Vagina (tissue), 2 donors: ENCODE results near the gene PTPRK. TPM values are rescaled to one million over a fixed set of nuclear protein-coding genes. Genes with fewer than 3 reads are reported as not detected.

Experiments used
- DNase-seq, 2 donors: peaks; one replicate each; pipeline ENCODE4 v3.0.0-alpha.2; 2017; ENCODE audit errors: extremely low spot score in 2 of 2
- H3K27ac ChIP-seq: fragments of 200-600 bp; sonication (generic); one replicate; pipeline ENCODE4 v1.5.1; 2019
- H3K27me3 ChIP-seq: fragments of 200-600 bp; sonication (generic); one replicate; pipeline ENCODE4 v1.5.1; 2019
- H3K36me3 ChIP-seq, 2 donors: fragments of 200-600 bp; sonication (generic); one replicate each; pipeline ENCODE4 v1.5.1; 2017 to 2019
- H3K4me1 ChIP-seq: fragments of 200-600 bp; sonication (generic); one replicate; pipeline ENCODE4 v1.5.1; 2019
- H3K4me3 ChIP-seq, 2 donors: fragments of 200-600 bp; sonication (generic); 1 replicate in 1 of 2; 2 replicates in 1 of 2; pipeline ENCODE4 v1.5.1; 2016 to 2019
- H3K9me3 ChIP-seq: fragments of 200-600 bp; sonication (generic); one replicate; pipeline ENCODE4 v1.5.1; 2019
- CTCF ChIP-seq, 3 experiments: fragments of 450-650 bp in 2 of 3; fragments of 200-600 bp in 1 of 3; sonication (generic) in 1 of 3; IDR thresholded peaks; one replicate each; pipeline ENCODE4 v1.5.1; 2017 to 2019; ENCODE audit warnings: antibody characterized with exemption in 3 of 3, mild to moderate bottlenecking in 2 of 3, moderate library complexity in 2 of 3
- POLR2A ChIP-seq, 2 donors: fragments of 450-650 bp; IDR thresholded peaks; one replicate each; pipeline ENCODE4 v1.6.1; 2017; ENCODE audit warnings: antibody characterized with exemption in 2 of 2, mild to moderate bottlenecking in 2 of 2, moderate library complexity in 2 of 2
- POLR2AphosphoS5 ChIP-seq, 2 donors: sonication (generic); formaldehyde crosslinking; IDR thresholded peaks; one replicate each; pipeline ENCODE4 v1.9.0; 2017; ENCODE audit warnings: antibody characterized with exemption in 2 of 2, mild to moderate bottlenecking in 2 of 2, low read depth in 1 of 2; ENCODE audit not compliant: insufficient read depth in 1 of 2
- intact Hi-C: fragments of 100-400 bp; cut with DNase I; formaldehyde crosslinking; loops from one replicate; pipeline ENCODE4 v1.15.1; 2023
- total RNA-seq: library from RNA; depleted of rRNA; stranded (reverse); fragments of >200 nt; gene quantifications from one replicate; pipeline ENCODE4 v1.2.3, GENCODE V29; 2016

PTPRK gene
- total RNA-seq, 1 donor from 2014 or later, result 82.5 TPM

- no peaks in the 10 kb centered on the region for H3K9me3 ChIP-seq
- intact Hi-C loops, result no loop called here
- no peaks in the 10 kb centered on the region for H3K27me3 ChIP-seq
- no peak overlapping the region for H3K27ac ChIP-seq
- DNase-seq, result no peak
- H3K36me3 ChIP-seq, result no peaks in the 10 kb centered on the region
- no peak for TF ChIP-seq CTCF (IDR thresholded peaks at IDR 0.05)
- no peak for TF ChIP-seq POLR2AphosphoS5 (IDR thresholded peaks at IDR 0.05; ENCODE audit: insufficient read depth in 1 of 2, low read depth in 1 of 2)
- TF ChIP-seq POLR2A (IDR thresholded peaks at IDR 0.05), result no peak
- H3K4me1 ChIP-seq, result no peaks in the 10 kb centered on the region
- H3K4me3 ChIP-seq, result no peak overlapping the region
These were observed 88.0 kb downstream of the PTPRK start for GRCh38 chr6:128432394-128432793.

GRCh38 chr6:128427139-128427538, 93.3 kb downstream of the PTPRK start:
- Histone ChIP-seq H3K4me3 (no peak overlapping the region), H3K36me3 (no peaks in the 10 kb centered on the region), H3K27me3 (no peaks in the 10 kb centered on the region), H3K4me1 (no peaks in the 10 kb centered on the region), H3K27ac (no peak overlapping the region), H3K9me3 (no peaks in the 10 kb centered on the region)
- intact Hi-C loops, result no loop called here
- DNase-seq, result no peak
- TF ChIP-seq CTCF (IDR thresholded peaks at IDR 0.05) (no peak), POLR2A (IDR thresholded peaks at IDR 0.05) (no peak), POLR2AphosphoS5 (IDR thresholded peaks at IDR 0.05; ENCODE audit: insufficient read depth in 1 of 2, low read depth in 1 of 2) (no peak)

DNA sequence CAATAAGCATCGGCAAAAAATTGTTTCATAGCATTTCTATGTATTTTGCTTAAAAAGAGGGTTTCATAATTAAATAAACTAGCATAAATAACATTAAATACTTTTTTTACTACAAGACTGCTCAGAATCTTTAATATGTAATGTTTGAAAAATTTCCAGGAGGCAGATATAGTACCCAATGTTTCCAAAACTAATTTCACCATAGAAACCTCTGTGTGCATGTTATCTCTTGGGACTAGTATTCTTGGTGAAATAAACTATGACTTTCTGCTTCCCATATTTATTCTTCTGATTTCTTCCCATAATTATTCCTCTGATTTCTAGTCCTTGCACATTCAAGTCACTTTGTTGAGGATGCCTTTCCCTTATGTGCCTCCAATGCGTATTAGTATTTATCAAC, 94.5 kb downstream of the PTPRK start:
- H3K9me3 ChIP-seq, result no peaks in the 10 kb centered on the region
- no peaks in the 10 kb centered on the region for H3K36me3 ChIP-seq
- H3K27me3 ChIP-seq, result no peaks in the 10 kb centered on the region
- H3K4me3 ChIP-seq, result no peak overlapping the region
- TF ChIP-seq POLR2A (IDR thresholded peaks at IDR 0.05) (no peak), CTCF (IDR thresholded peaks at IDR 0.05) (no peak), POLR2AphosphoS5 (IDR thresholded peaks at IDR 0.05; ENCODE audit: insufficient read depth in 1 of 2, low read depth in 1 of 2) (no peak)
- peaks cover 11% of the 10 kb centered on the region for H3K4me1 ChIP-seq
- intact Hi-C loops, result no loop called here
- DNase-seq, result no peak
- H3K27ac ChIP-seq, result no peak overlapping the region

DNA sequence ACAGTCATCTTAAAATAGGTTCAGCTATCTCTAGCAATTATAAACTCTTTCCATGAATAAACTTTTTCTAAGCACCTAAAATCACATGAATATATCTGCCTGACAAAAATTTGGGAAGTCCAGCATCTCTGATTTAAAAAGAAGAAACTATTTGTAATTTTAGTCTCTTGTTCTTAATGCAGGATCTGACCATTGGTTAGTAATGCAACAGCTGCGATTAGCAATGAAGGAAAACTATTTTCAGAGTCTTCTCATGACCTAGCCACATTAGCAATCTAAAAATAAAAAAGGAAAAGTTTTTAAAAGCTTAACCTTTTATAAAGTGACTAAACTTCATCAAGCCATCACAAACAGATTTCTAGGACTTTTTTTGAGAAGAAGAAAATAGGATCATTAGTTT, 97.5 kb downstream of the PTPRK start:
- Histone ChIP-seq H3K27ac (no peak overlapping the region), H3K36me3 (no peaks in the 10 kb centered on the region), H3K27me3 (no peaks in the 10 kb centered on the region), H3K4me1 (peaks cover 11% of the 10 kb centered on the region), H3K9me3 (no peaks in the 10 kb centered on the region), H3K4me3 (no peak overlapping the region)
- intact Hi-C loops, result no loop called here
- TF ChIP-seq CTCF (IDR thresholded peaks at IDR 0.05) (no peak), POLR2A (IDR thresholded peaks at IDR 0.05) (no peak), POLR2AphosphoS5 (IDR thresholded peaks at IDR 0.05; ENCODE audit: insufficient read depth in 1 of 2, low read depth in 1 of 2) (no peak)
- no peak for DNase-seq

GRCh38 chr6:128422200-128422599, 98.2 kb downstream of the PTPRK start:
- no peak for DNase-seq
- no peak overlapping the region for H3K27ac ChIP-seq
- H3K4me3 ChIP-seq, result no peak overlapping the region
- no peaks in the 10 kb centered on the region for H3K9me3 ChIP-seq
- intact Hi-C loops, result no loop called here
- no peaks in the 10 kb centered on the region for H3K36me3 ChIP-seq
- H3K27me3 ChIP-seq, result no peaks in the 10 kb centered on the region
- peaks cover 11% of the 10 kb centered on the region for H3K4me1 ChIP-seq
- no peak for TF ChIP-seq POLR2AphosphoS5 (IDR thresholded peaks at IDR 0.05; ENCODE audit: insufficient read depth in 1 of 2, low read depth in 1 of 2)
- TF ChIP-seq POLR2A (IDR thresholded peaks at IDR 0.05), result no peak
- TF ChIP-seq CTCF (IDR thresholded peaks at IDR 0.05), result no peak
